SK-N-SH treated with all-trans-retinoic acid at 6 μM for 48 hours (cell line): ENCODE measurements around the gene HMBS.
A peak's percentile ranks its signal among the peaks of the same experiment; 100 is the strongest.

ENCODE experiments used
- ATAC-seq: fragments of 200-7000 bp; cut with Tn5 transposase; 3 replicates; pipeline ENCODE4 v1.9.1; 2020; ENCODE audit warnings: mild to moderate bottlenecking, moderate library complexity
- ARNTL ChIP-seq: fragments of 450-650 bp; formaldehyde crosslinking; IDR thresholded peaks from 2 replicates; pipeline ENCODE4 v1.5.0; 2020; ENCODE audit warnings: low read depth, mild to moderate bottlenecking, moderate library complexity, borderline replicate concordance
- BACH2 ChIP-seq: fragments of 250-450 bp; sonication (Bioruptor Pico); IDR thresholded peaks from 2 replicates; pipeline ENCODE4 v1.9.0; 2021; ENCODE audit warnings: mild to moderate bottlenecking, borderline replicate concordance
- CSDC2 ChIP-seq: fragments of 250-450 bp; sonication (Bioruptor Pico); IDR thresholded peaks from 2 replicates; pipeline ENCODE4 v1.5.0; 2020; ENCODE audit warnings: mild to moderate bottlenecking, moderate library complexity
- CSRNP3 ChIP-seq: fragments of 250-450 bp; sonication (Bioruptor Pico); IDR thresholded peaks from 2 replicates; pipeline ENCODE4 v1.5.1; 2021; ENCODE audit warnings: mild to moderate bottlenecking, moderate library complexity
- ESRRG ChIP-seq: fragments of 250-450 bp; sonication (Bioruptor Pico); IDR thresholded peaks from 2 replicates; pipeline ENCODE4 v1.6.1; 2021; ENCODE audit warnings: mild to moderate bottlenecking
- GLIS3 ChIP-seq: fragments of 250-450 bp; sonication (Bioruptor Pico); IDR thresholded peaks from 2 replicates; pipeline ENCODE4 v1.5.0; 2020; ENCODE audit warnings: mild to moderate bottlenecking, moderate library complexity
- ISL1 ChIP-seq: fragments of 250-450 bp; sonication (Bioruptor Pico); IDR thresholded peaks from 2 replicates; pipeline ENCODE4 v2.1.2; 2022; ENCODE audit warnings: mild to moderate bottlenecking, moderate library complexity
- OSR1 ChIP-seq: fragments of 250-450 bp; sonication (Bioruptor Pico); IDR thresholded peaks from 2 replicates; pipeline ENCODE4 v1.8.0; 2022; ENCODE audit warnings: moderate library complexity, mild to moderate bottlenecking, inconsistent platforms
- PATZ1 ChIP-seq: fragments of 250-450 bp; sonication (Bioruptor Pico); IDR thresholded peaks from 2 replicates; pipeline ENCODE4 v1.8.0; 2020; ENCODE audit warnings: mild to moderate bottlenecking, moderate library complexity, borderline replicate concordance
- POU6F1 ChIP-seq: fragments of 250-450 bp; sonication (Bioruptor Pico); IDR thresholded peaks from 2 replicates; pipeline ENCODE4 v1.8.0; 2021; ENCODE audit warnings: low read depth, mild to moderate bottlenecking, moderate library complexity, borderline replicate concordance
- PPARA ChIP-seq: fragments of 250-450 bp; sonication (Bioruptor Pico); IDR thresholded peaks from 2 replicates; pipeline ENCODE4 v1.5.0; 2020; ENCODE audit warnings: mild to moderate bottlenecking, borderline replicate concordance
- RARB ChIP-seq: fragments of 250-450 bp; sonication (Bioruptor Pico); IDR thresholded peaks from 2 replicates; pipeline ENCODE4 v1.8.0; 2021; ENCODE audit warnings: mild to moderate bottlenecking, moderate library complexity
- SNAI2 ChIP-seq: fragments of 250-450 bp; sonication (Bioruptor Pico); IDR thresholded peaks from 2 replicates; pipeline ENCODE4 v1.5.0; 2020; ENCODE audit warnings: mild to moderate bottlenecking, moderate library complexity
- TOX ChIP-seq: fragments of 250-450 bp; sonication (Bioruptor Pico); IDR thresholded peaks from 2 replicates; pipeline ENCODE4 v1.8.0; 2021; ENCODE audit warnings: mild to moderate bottlenecking, moderate library complexity, borderline replicate concordance
- ZC3H10 ChIP-seq: fragments of 250-450 bp; sonication (Bioruptor Pico); IDR thresholded peaks from 2 replicates; pipeline ENCODE4 v1.5.1; 2021; ENCODE audit warnings: mild to moderate bottlenecking, moderate library complexity
- ZFP3 ChIP-seq: fragments of 250-450 bp; sonication (Bioruptor Pico); IDR thresholded peaks from 2 replicates; pipeline ENCODE4 v1.5.0; 2020; ENCODE audit warnings: mild to moderate bottlenecking, moderate library complexity
- ZFP30 ChIP-seq: fragments of 450-650 bp; formaldehyde crosslinking; IDR thresholded peaks from 2 replicates; pipeline ENCODE4 v1.5.0; 2022; ENCODE audit warnings: mild to moderate bottlenecking, moderate library complexity
- ZNF70 ChIP-seq: fragments of 450-650 bp; formaldehyde crosslinking; IDR thresholded peaks from 2 replicates; pipeline ENCODE4 v1.5.0; 2020; ENCODE audit warnings: mild to moderate bottlenecking, moderate library complexity
- ZNF8 ChIP-seq: fragments of 450-650 bp; formaldehyde crosslinking; IDR thresholded peaks from 2 replicates; pipeline ENCODE4 v1.5.0; 2020; ENCODE audit warnings: mild to moderate bottlenecking, moderate library complexity
- TF ChIP-seq, protein P1 (sequence below): fragments of 250-450 bp; sonication (Bioruptor Pico); IDR thresholded peaks from 2 replicates; pipeline ENCODE4 v1.5.0; 2020; ENCODE audit warnings: mild to moderate bottlenecking, moderate library complexity
- TF ChIP-seq, protein P2 (sequence below): fragments of 250-450 bp; sonication (Bioruptor Pico); IDR thresholded peaks from 2 replicates; pipeline ENCODE4 v1.5.1; 2020; ENCODE audit warnings: low read depth, mild to moderate bottlenecking, moderate library complexity

Gene HMBS

GRCh38 chr11:119065369-119065768 is 19.3 kb upstream of the HMBS start:
- peak; percentile 38; the same call in 2 of the 3 replicates for ATAC-seq
- no peak for TF ChIP-seq PATZ1 (CRISPR knock-in tag)
- no peak for TF ChIP-seq ISL1 (CRISPR knock-in tag)
- TF ChIP-seq, protein P1, sequence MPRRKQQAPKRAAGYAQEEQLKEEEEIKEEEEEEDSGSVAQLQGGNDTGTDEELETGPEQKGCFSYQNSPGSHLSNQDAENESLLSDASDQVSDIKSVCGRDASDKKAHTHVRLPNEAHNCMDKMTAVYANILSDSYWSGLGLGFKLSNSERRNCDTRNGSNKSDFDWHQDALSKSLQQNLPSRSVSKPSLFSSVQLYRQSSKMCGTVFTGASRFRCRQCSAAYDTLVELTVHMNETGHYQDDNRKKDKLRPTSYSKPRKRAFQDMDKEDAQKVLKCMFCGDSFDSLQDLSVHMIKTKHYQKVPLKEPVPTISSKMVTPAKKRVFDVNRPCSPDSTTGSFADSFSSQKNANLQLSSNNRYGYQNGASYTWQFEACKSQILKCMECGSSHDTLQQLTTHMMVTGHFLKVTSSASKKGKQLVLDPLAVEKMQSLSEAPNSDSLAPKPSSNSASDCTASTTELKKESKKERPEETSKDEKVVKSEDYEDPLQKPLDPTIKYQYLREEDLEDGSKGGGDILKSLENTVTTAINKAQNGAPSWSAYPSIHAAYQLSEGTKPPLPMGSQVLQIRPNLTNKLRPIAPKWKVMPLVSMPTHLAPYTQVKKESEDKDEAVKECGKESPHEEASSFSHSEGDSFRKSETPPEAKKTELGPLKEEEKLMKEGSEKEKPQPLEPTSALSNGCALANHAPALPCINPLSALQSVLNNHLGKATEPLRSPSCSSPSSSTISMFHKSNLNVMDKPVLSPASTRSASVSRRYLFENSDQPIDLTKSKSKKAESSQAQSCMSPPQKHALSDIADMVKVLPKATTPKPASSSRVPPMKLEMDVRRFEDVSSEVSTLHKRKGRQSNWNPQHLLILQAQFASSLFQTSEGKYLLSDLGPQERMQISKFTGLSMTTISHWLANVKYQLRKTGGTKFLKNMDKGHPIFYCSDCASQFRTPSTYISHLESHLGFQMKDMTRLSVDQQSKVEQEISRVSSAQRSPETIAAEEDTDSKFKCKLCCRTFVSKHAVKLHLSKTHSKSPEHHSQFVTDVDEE (CRISPR knock-in tag): no peak
- TF ChIP-seq CSRNP3 (CRISPR knock-in tag): no peak
- TF ChIP-seq GLIS3 (CRISPR knock-in tag): no peak
- TF ChIP-seq SNAI2 (CRISPR knock-in tag): no peak
- no peak for TF ChIP-seq ZFP3 (CRISPR knock-in tag)
- no peak for TF ChIP-seq RARB (CRISPR knock-in tag)
- TF ChIP-seq BACH2 (CRISPR knock-in tag): no peak
- no peak for TF ChIP-seq ZNF70 (CRISPR knock-in tag)
- no peak for TF ChIP-seq CSDC2
- TF ChIP-seq ESRRG: no peak
- no peak for TF ChIP-seq PPARA (CRISPR knock-in tag)

GRCh38 chr11:119067371-119068222 is 17.1 kb upstream of the HMBS start, which contains the start of gene VPS11:
Gene VPS11 (plus strand): TSS chr11:119067818. CDS start chr11:119067824, 6 bp downstream.
- TF ChIP-seq OSR1 (CRISPR knock-in tag) (no peak), GLIS3 (CRISPR knock-in tag) (no peak), TOX (CRISPR knock-in tag) (no peak), BACH2 (CRISPR knock-in tag) (no peak), ESRRG (no peak), SNAI2 (CRISPR knock-in tag) (no peak), RARB (CRISPR knock-in tag) (no peak), ZC3H10 (CRISPR knock-in tag) (no peak), ZFP3 (CRISPR knock-in tag) (no peak), CSDC2 (no peak), ZFP30 (no peak), ARNTL (CRISPR knock-in tag) (no peak), PPARA (CRISPR knock-in tag) (no peak), ISL1 (CRISPR knock-in tag) (no peak), PATZ1 (CRISPR knock-in tag) (no peak), ZNF70 (CRISPR knock-in tag) (no peak), ZNF8 (no peak), POU6F1 (CRISPR knock-in tag) (no peak)
- TF ChIP-seq, protein P1 (CRISPR knock-in tag): no peak
- TF ChIP-seq, protein P2, sequence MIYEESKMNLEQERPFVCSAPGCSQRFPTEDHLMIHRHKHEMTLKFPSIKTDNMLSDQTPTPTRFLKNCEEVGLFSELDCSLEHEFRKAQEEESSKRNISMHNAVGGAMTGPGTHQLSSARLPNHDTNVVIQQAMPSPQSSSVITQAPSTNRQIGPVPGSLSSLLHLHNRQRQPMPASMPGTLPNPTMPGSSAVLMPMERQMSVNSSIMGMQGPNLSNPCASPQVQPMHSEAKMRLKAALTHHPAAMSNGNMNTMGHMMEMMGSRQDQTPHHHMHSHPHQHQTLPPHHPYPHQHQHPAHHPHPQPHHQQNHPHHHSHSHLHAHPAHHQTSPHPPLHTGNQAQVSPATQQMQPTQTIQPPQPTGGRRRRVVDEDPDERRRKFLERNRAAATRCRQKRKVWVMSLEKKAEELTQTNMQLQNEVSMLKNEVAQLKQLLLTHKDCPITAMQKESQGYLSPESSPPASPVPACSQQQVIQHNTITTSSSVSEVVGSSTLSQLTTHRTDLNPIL: no peak
- TF ChIP-seq, all 23 proteins: peak for 0
- peak; percentile 99 for ATAC-seq
